ACC112 (cell line): ENCODE results near the gene CRB3.
"Not testable (repeated sequence)": the region's sequence is repeated elsewhere in the genome, so short reads cannot be mapped to it uniquely, and the experiment has no call there.

Experiments used
- H2AFZ ChIP-seq: fragments of 200-600 bp; sonication (generic); one replicate; pipeline ENCODE4 v1.6.0; 2017; ENCODE audit warnings: antibody characterized with exemption, low read length; ENCODE audit not compliant: unreplicated experiment
- H3K27ac ChIP-seq: fragments of 200-600 bp; sonication (generic); 2 replicates; pipeline ENCODE4 v1.5.1; 2014; ENCODE audit warnings: low read depth, mild to moderate bottlenecking, antibody characterized with exemption, low read length, moderate library complexity
- H3K27me3 ChIP-seq: fragments of 200-600 bp; sonication (generic); 2 replicates; pipeline ENCODE4 v1.6.1; 2014; ENCODE audit warnings: mild to moderate bottlenecking, antibody characterized with exemption, low read length, moderate library complexity, mixed read lengths; ENCODE audit not compliant: insufficient read depth
- H3K36me3 ChIP-seq: fragments of 200-600 bp; sonication (generic); 2 replicates; pipeline ENCODE4 v1.6.1; 2016; ENCODE audit warnings: mild to moderate bottlenecking, antibody characterized with exemption, low read length, moderate library complexity, mixed read lengths; ENCODE audit not compliant: insufficient read depth
- H3K4me1 ChIP-seq: fragments of 200-600 bp; sonication (generic); one replicate; pipeline ENCODE4 v1.6.1; 2016; ENCODE audit warnings: low read length, mixed read lengths; ENCODE audit not compliant: insufficient read depth, unreplicated experiment, control insufficient read depth
- H3K4me3 ChIP-seq: fragments of 200-600 bp; sonication (generic); 2 replicates; pipeline ENCODE4 v1.5.1; 2014; ENCODE audit warnings: mild to moderate bottlenecking, low read depth, low read length
- H3K79me2 ChIP-seq: fragments of 200-600 bp; sonication (generic); one replicate; pipeline ENCODE4 v1.6.0; 2016; ENCODE audit warnings: low read length; ENCODE audit not compliant: control insufficient read depth, unreplicated experiment, insufficient read depth

Gene CRB3

GRCh38 chr19:6499052-6499790, 35.1 kb downstream of the CRB3 start:
- Histone ChIP-seq H2AFZ (no peak overlapping the region), H3K36me3 (no peaks in the 10 kb centered on the region), H3K4me3 (no peak overlapping the region), H3K27ac (no peak overlapping the region), H3K4me1 (no peaks in the 10 kb centered on the region), H3K79me2 (no peaks in the 10 kb centered on the region), H3K27me3 (peaks cover 31% of the 10 kb centered on the region)

DNA sequence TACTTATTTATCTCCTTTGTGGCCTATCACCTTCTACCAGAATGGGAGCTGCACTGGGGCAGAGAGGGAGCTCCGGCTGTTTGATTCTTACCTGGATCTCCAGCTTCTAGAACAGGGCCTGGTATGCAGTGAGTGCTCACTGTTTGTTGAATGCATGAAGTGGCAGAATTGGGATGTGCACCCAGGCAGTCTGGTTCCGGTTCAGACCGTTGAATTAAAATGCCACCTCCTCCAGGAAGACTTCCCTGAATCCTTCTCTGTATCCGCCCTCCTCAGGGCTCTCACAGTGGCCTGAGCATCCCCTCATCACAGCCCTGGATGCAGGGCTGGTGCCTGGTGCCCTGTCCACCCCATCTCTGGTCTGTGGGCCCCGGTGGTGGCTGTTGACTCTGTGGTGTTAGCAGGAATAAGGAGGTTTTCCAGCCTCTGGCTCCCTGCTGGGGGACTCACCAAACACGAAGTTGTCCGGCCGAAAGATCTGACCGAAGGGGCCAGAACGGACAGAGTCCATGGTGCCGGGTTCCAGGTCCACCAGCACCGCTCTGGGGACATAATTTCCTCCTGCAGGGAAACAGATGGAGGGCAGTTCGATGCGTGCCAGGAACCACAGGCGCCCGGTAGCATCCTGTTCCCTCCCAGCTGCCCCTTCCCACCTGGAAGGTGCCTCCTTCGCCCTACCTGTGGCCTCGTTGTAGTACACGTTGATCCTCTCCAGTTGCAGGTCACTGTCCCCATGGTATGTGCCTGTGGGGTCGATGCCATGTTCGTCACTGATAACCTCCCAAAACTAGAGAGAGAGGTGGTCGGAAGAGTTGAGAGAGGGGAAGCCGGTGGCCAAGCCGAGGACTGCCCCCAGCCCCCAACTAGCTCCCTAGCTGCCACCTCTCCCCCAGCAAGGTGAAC, 37.0 kb downstream of the CRB3 start:
- Histone ChIP-seq H3K79me2 (no peaks in the 10 kb centered on the region), H3K4me3 (no peak overlapping the region), H3K36me3 (no peaks in the 10 kb centered on the region), H3K4me1 (no peaks in the 10 kb centered on the region), H3K27me3 (peaks cover 31% of the 10 kb centered on the region), H2AFZ (no peak overlapping the region), H3K27ac (no peak overlapping the region)

GRCh38 chr19:6501740-6502648, 37.9 kb downstream of the CRB3 start, which contains the start of gene TUBB4A:
TSS of gene TUBB4A (minus strand) at chr19:6502309. CDS start at chr19:6502212, 97 bp downstream.
- Histone ChIP-seq H3K4me3 (peak within 1 kb of the TSS; percentile 62), H3K27me3 (peaks cover 31% of the 10 kb centered on the region), H3K36me3 (no peaks in the 10 kb centered on the region), H2AFZ (no peak within 1 kb of the TSS), H3K4me1 (no peaks in the 10 kb centered on the region), H3K27ac (no peak within 1 kb of the TSS), H3K79me2 (no peaks in the 10 kb centered on the region)

GRCh38 chr19:6503407-6504201, 39.5 kb downstream of the CRB3 start:
- H3K27me3 ChIP-seq: peaks cover 31% of the 10 kb centered on the region
- H3K27ac ChIP-seq: no peak overlapping the region
- H3K4me1 ChIP-seq: no peaks in the 10 kb centered on the region
- H3K79me2 ChIP-seq: no peaks in the 10 kb centered on the region
- H3K36me3 ChIP-seq: no peaks in the 10 kb centered on the region
- H2AFZ ChIP-seq: no peak overlapping the region
- H3K4me3 ChIP-seq: no peak overlapping the region

DNA sequence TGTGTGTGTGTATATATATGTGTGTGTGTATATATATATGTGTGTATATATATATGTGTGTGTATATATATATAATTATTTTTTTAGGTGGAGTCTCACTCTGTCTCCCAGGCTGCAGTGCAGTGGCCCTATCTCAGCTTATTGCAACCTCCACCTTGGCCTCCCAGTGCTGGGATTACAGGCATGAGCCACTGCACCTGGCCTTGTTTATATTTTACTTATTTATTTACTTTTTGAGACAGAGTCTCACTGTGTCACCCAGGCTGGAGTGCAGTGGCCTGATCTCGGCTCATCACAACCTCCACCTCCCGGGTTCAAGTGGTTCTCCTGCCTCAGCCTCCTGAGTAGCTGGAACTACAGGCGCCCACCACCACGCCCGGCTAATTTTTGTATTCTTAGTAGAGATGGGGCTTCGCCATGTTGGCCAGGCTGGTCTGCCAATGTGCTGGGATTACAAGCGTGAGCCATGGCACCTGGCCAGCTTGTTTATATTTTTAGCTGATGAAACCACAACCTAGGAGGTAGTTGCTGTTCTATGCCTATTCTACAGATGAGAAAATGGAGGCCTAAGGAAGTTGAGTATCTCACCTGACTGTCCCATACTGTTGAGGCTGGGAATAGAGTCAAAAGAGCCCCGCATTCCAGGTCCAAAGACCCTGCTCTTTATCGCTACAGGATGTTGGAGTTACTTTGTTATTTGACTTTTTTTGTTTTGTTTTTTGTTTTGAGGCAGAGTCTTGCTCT, 44.1 kb downstream of the CRB3 start:
- not testable (repeated sequence) for H2AFZ ChIP-seq, H3K36me3 ChIP-seq

GRCh38 chr19:6509118-6509971, 45.3 kb downstream of the CRB3 start:
- no peaks in the 10 kb centered on the region for H3K36me3 ChIP-seq
- H3K79me2 ChIP-seq: no peaks in the 10 kb centered on the region
- H3K27me3 ChIP-seq: no peaks in the 10 kb centered on the region
- H3K4me1 ChIP-seq: no peaks in the 10 kb centered on the region
- no peak overlapping the region for H3K27ac ChIP-seq
- H2AFZ ChIP-seq: no peak overlapping the region
- H3K4me3 ChIP-seq: no peak overlapping the region

More for the DNA sequence above, 44.1 kb downstream of the CRB3 start:
- H3K4me3 ChIP-seq, H3K79me2 ChIP-seq, H3K4me1 ChIP-seq, H3K27me3 ChIP-seq, H3K27ac ChIP-seq: not testable (repeated sequence)

DNA sequence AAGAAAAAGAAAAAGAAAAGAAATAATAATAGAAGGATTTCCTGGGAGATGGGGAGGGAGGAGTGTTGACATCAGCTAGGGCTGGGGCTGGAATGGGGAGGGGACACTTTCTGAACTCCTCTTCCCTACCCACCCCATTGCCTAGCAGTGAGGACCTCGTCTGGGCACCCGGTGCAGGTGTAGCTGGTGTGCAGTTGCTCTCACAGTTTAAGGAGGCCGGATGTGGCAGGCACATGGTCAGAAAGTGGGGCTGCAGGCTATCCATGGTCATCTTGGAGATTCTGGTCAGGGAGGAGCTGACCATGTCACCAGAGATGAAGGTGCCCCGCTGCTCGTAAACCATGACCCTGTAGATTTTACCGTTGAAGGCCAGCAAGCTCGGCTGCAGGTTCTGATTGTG, 46.5 kb downstream of the CRB3 start:
- H3K36me3 ChIP-seq: no peaks in the 10 kb centered on the region
- no peak overlapping the region for H3K27ac ChIP-seq
- H3K27me3 ChIP-seq: no peaks in the 10 kb centered on the region
- no peak overlapping the region for H2AFZ ChIP-seq
- no peaks in the 10 kb centered on the region for H3K79me2 ChIP-seq
- H3K4me1 ChIP-seq: no peaks in the 10 kb centered on the region
- H3K4me3 ChIP-seq: no peak overlapping the region

DNA sequence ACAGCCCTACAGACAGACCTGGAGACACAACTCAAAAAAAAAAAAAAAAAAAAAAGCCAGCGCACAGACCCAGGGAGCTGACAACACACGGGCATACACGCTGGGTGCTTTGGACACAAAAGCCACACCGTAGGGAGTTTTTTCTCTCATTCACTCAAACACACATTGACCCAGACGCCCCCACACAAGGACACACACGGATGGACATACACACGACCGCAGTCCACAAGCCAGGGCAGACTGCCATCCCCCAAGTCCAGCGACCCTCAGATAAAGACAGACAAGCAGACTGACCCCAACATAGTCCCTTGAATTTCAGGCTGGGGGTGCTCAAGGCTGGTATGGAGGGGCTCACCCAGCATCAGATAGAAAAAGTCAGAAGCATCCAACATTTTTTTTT, 50.0 kb downstream of the CRB3 start:
- H3K27ac ChIP-seq: no peak overlapping the region
- no peaks in the 10 kb centered on the region for H3K27me3 ChIP-seq
- H2AFZ ChIP-seq: no peak overlapping the region
- H3K4me1 ChIP-seq: peaks cover 11% of the 10 kb centered on the region
- no peaks in the 10 kb centered on the region for H3K36me3 ChIP-seq
- no peak overlapping the region for H3K4me3 ChIP-seq
- no peaks in the 10 kb centered on the region for H3K79me2 ChIP-seq
